K562 (cell line): ENCODE data around the gene PIP5KL1. TPM values are rescaled to one million over a fixed set of nuclear protein-coding genes. Genes with fewer than 3 reads are reported as not detected.
A peak's percentile ranks its signal among the peaks of the same experiment; 100 is the strongest.

Experiments used
- ARID2 ChIP-seq: fragments of 450-650 bp; IDR thresholded peaks from 2 replicates; pipeline ENCODE4 v1.6.1; 2017; ENCODE audit warnings: antibody characterized with exemption, mild to moderate bottlenecking
- DIDO1 ChIP-seq: fragments of 450-650 bp; IDR thresholded peaks from 2 replicates; pipeline ENCODE4 v1.6.1; 2016; ENCODE audit warnings: low read depth, missing biosample characterization, missing genetic modification characterization
- FOS ChIP-seq: IDR thresholded peaks from 3 replicates; pipeline ENCODE4 v1.6.1; 2011; ENCODE audit not compliant: insufficient read length; ENCODE audit errors: extremely low read depth
- HMGXB4 ChIP-seq: sonication (generic); formaldehyde crosslinking; IDR thresholded peaks from 2 replicates; pipeline ENCODE4 v1.8.1; 2023; ENCODE audit warnings: mild to moderate bottlenecking, missing genetic modification reagents
- MGA ChIP-seq: fragments of 450-650 bp; IDR thresholded peaks from 2 replicates; pipeline ENCODE4 v1.6.1; 2016; ENCODE audit warnings: mild to moderate bottlenecking, moderate library complexity
- UBTF ChIP-seq, 2 experiments: IDR thresholded peaks; 2 replicates each; pipeline ENCODE4 v1.6.1; 2012; ENCODE audit warnings: improper control_type of control experiment in 2 of 2, low read depth in 2 of 2, low read length in 2 of 2, borderline replicate concordance in 1 of 2
- ZNF146 ChIP-seq: IDR thresholded peaks from one replicate; pipeline ENCODE4 v1.6.1; 2018; ENCODE audit warnings: missing compliant biosample characterization; ENCODE audit not compliant: unreplicated experiment
- polyA plus RNA-seq, 8 experiments: library from polyadenylated mRNA; depleted of rRNA in 4 of 8; stranded (reverse) in 5 of 8; unstranded in 3 of 8; fragments of >200 nt; fragmentation: Nextera tagmentation in 2 of 8; fragmentation: Illumina TruSeq in 1 of 8; extraction: Ambion mirVana in 2 of 8; extraction: Trizol in 1 of 8; gene quantifications; 2 replicates each; pipeline versions ENCODE4 v1.2.1 to v1.2.3, GENCODE V29; 2011 to 2014; ENCODE audit warnings: inconsistent platforms in 1 of 8, missing spikeins in 1 of 8
- total RNA-seq, 7 experiments: library from RNA; depleted of rRNA in 6 of 7; stranded (reverse); fragments of >200 nt in 6 of 7; fragmentation: Illumina TruSeq in 2 of 7; extraction: Trizol in 2 of 7; gene quantifications; 2 replicates each; pipeline versions ENCODE4 v1.2.1 to v1.2.3, GENCODE V29; 2011 to 2021; ENCODE audit warnings: low replicate concordance in 1 of 7

PIP5KL1 gene
- total and polyA plus RNA-seq, 9 of the 15 experiments (the other 6 are each of a cell fraction or from before 2014, with no cell fraction given) = 0.18 to 4.8 (median 1.2) TPM

DNA sequence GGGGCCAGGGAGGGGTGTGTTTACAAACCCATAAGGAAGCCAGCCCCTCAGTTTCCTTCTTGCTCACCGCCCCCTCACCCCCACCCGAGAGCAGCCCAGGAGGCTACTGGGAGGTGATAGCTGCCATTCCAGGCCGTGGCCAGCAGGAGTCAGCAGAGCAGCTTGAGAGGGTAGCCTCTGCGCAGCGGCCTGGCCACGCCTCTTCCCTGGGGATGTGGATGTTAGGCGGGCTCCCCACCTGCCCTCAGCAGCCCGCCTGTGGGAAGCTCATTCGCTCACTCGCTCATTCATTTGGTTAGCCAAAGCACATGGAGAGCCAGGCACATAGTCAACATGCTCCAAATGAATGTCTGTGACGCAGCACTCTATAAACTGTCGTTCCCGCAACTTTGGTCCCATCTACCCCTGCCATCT lies 13.2 kb upstream of the PIP5KL1 start (continued):
- TF ChIP-seq MGA = no peak
- peak; percentile 81; the same call in 1 of the 2 replicates for TF ChIP-seq ARID2
- no peak for TF ChIP-seq HMGXB4 (CRISPR knock-in tag)
- TF ChIP-seq ZNF146 (CRISPR knock-in tag) = no peak
- TF ChIP-seq FOS = no peak
- no peak for TF ChIP-seq DIDO1 (tag)
- TF ChIP-seq UBTF (IDR thresholded peaks at IDR 0.05; ENCODE audit: borderline replicate concordance in 1 of 2, low read depth in 2 of 2, low read length in 2 of 2) = no peak
